ENCODE measurements around the gene CPVL. TPM values are rescaled to one million over a fixed set of nuclear protein-coding genes. Genes with fewer than 3 reads are reported as not detected.

CPVL gene
- total and polyA plus RNA-seq, 2 of the 4 experiments (the other 2 are of a cell fraction), result not detected

DNA sequence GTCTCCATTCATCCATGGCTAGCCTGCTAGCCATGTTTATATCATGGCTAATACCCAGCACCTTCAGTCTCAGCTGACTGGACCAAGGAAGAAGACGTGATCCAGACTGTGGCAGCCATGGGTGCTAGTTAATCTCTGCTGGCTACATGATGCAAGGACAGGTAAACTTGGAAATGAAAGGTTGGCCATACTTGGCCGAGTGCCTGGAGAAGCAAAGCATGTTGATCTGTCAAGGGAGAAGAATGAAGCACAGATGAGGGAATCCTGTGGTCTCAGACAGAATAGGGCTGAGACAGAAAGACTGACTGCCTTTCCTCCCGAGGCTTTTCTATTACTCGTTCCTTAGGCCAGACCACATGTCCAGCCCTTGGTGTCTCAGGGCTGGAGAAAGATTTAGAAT is 41.1 kb downstream of the CPVL start:
- Histone ChIP-seq H2AK5ac (ENCODE audit: low read depth, low read length) (no peak overlapping the region), H4K91ac (ENCODE audit: insufficient read depth, low read depth, low read length) (no peak overlapping the region), H2BK120ac (ENCODE audit: low read depth, low read length) (no peak overlapping the region), H3K4ac (ENCODE audit: low read depth, low read length) (no peak overlapping the region), H3K4me3 (ENCODE audit: insufficient read depth, low read depth, low read length) (no peak overlapping the region), H3K27me3 (ENCODE audit: control insufficient read depth, insufficient read depth, low read length) (peaks cover 7% of the 10 kb centered on the region), H2BK15ac (ENCODE audit: low read depth, low read length) (no peak overlapping the region), H3K23ac (ENCODE audit: low read depth, low read length) (no peak overlapping the region), H3K79me1 (ENCODE audit: low read depth in 1 of 2, low read length in 2 of 2) (no peaks in the 10 kb centered on the region), H3K9me3 (ENCODE audit: control insufficient read depth, insufficient read depth, low read length) (no peaks in the 10 kb centered on the region), H3K14ac (replicated peaks; ENCODE audit: low read depth, low read length) (no peak overlapping the region), H2BK5ac (ENCODE audit: low read depth, low read length, poor library complexity, severe bottlenecking) (no peak overlapping the region), H3K18ac (ENCODE audit: low read depth, low read length) (no peak overlapping the region), H4K8ac (ENCODE audit: low read depth in 2 of 2, low read length in 2 of 2) (no peak overlapping the region), H3K56ac (ENCODE audit: extremely low read depth, insufficient read depth, low read length) (no peak overlapping the region), H3K4me1 (ENCODE audit: control insufficient read depth, insufficient read depth, low read length) (no peaks in the 10 kb centered on the region), H3K36me3 (ENCODE audit: control insufficient read depth, insufficient read depth, low read length) (no peaks in the 10 kb centered on the region), H3K4me2 (ENCODE audit: low read depth, low read length) (no peak overlapping the region), H3K9ac (ENCODE audit: low read depth, low read length) (no peak overlapping the region), H4K20me1 (ENCODE audit: insufficient read depth, low read length) (no peaks in the 10 kb centered on the region), H2AK9ac (replicated peaks; ENCODE audit: low read depth, low read length, poor library complexity) (no peak overlapping the region), H3K9me1 (ENCODE audit: insufficient read depth, low read length) (no peaks in the 10 kb centered on the region), H3K27ac (ENCODE audit: insufficient read depth, low read length) (no peak overlapping the region), H4K5ac (ENCODE audit: low read depth, low read length) (no peak overlapping the region), H2BK20ac (ENCODE audit: low read depth, low read length) (no peak overlapping the region), H2AFZ (replicated peaks; ENCODE audit: low read length, poor library complexity) (no peak overlapping the region)
- DNase-seq (no peak), ATAC-seq (ENCODE audit: low read depth) (no peak)
- in situ Hi-C loops (cut with MboI; ENCODE audit: low sequenced_read_pairs) (loop anchor here (10.0 to 25.0 kb wide), 3 partner anchors 300 to 818 kb away; no protein-coding TSS in a partner anchor), intact Hi-C loops (cut with micrococcal nuclease) (loop anchor here (10.0 kb wide), 2 partner anchors 710 to 1910 kb away; no protein-coding TSS in a partner anchor), dilution Hi-C loops (cut with HindIII; ENCODE audit: low sequenced_read_pairs, unreplicated experiment) (no loop called here)
- no TSS peak for BruUV-seq (replicated peaks)
- ChIA-PET POLR2A (ENCODE audit: unreplicated experiment) (no interaction called here), CTCF (interaction anchor here (1.3 kb wide), 1 partner anchor 183 kb away, joined by 3 read pairs; no protein-coding TSS in a partner anchor)
- no peak for TF ChIP-seq BHLHE40 (IDR thresholded peaks at IDR 0.05; ENCODE audit: low read depth, low read length)
- TF ChIP-seq RCOR1 (IDR thresholded peaks at IDR 0.05; ENCODE audit: insufficient replicate concordance, low read length), result no peak
- no peak for TF ChIP-seq MAZ (IDR thresholded peaks at IDR 0.05; ENCODE audit: borderline replicate concordance, low read depth, low read length)
- TF ChIP-seq MXI1 (IDR thresholded peaks at IDR 0.05; ENCODE audit: borderline replicate concordance, low read depth, low read length), result no peak
- TF ChIP-seq, protein P1, sequence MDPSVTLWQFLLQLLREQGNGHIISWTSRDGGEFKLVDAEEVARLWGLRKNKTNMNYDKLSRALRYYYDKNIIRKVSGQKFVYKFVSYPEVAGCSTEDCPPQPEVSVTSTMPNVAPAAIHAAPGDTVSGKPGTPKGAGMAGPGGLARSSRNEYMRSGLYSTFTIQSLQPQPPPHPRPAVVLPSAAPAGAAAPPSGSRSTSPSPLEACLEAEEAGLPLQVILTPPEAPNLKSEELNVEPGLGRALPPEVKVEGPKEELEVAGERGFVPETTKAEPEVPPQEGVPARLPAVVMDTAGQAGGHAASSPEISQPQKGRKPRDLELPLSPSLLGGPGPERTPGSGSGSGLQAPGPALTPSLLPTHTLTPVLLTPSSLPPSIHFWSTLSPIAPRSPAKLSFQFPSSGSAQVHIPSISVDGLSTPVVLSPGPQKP (IDR thresholded peaks at IDR 0.05; ENCODE audit: borderline replicate concordance, low read depth, low read length), result no peak
- TF ChIP-seq CHD1 (IDR thresholded peaks at IDR 0.05; ENCODE audit: low read depth, low read length), result no peak
- no peak for TF ChIP-seq RAD21 (IDR thresholded peaks at IDR 0.05; ENCODE audit: low read length)
- TF ChIP-seq, protein P2, sequence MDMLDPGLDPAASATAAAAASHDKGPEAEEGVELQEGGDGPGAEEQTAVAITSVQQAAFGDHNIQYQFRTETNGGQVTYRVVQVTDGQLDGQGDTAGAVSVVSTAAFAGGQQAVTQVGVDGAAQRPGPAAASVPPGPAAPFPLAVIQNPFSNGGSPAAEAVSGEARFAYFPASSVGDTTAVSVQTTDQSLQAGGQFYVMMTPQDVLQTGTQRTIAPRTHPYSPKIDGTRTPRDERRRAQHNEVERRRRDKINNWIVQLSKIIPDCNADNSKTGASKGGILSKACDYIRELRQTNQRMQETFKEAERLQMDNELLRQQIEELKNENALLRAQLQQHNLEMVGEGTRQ (IDR thresholded peaks at IDR 0.05; ENCODE audit: low read depth, low read length), result no peak
- no peak for TF ChIP-seq POLR2A (IDR thresholded peaks at IDR 0.05; ENCODE audit: low read depth, low read length)
- TF ChIP-seq, protein P3, sequence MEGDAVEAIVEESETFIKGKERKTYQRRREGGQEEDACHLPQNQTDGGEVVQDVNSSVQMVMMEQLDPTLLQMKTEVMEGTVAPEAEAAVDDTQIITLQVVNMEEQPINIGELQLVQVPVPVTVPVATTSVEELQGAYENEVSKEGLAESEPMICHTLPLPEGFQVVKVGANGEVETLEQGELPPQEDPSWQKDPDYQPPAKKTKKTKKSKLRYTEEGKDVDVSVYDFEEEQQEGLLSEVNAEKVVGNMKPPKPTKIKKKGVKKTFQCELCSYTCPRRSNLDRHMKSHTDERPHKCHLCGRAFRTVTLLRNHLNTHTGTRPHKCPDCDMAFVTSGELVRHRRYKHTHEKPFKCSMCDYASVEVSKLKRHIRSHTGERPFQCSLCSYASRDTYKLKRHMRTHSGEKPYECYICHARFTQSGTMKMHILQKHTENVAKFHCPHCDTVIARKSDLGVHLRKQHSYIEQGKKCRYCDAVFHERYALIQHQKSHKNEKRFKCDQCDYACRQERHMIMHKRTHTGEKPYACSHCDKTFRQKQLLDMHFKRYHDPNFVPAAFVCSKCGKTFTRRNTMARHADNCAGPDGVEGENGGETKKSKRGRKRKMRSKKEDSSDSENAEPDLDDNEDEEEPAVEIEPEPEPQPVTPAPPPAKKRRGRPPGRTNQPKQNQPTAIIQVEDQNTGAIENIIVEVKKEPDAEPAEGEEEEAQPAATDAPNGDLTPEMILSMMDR (conservative IDR thresholded peaks at IDR 0.05; ENCODE audit: low read depth, low read length), result no peak
- no peak for TF ChIP-seq SMC3 (IDR thresholded peaks at IDR 0.05; ENCODE audit: low read depth, low read length)
- TF ChIP-seq FOS (IDR thresholded peaks at IDR 0.05; ENCODE audit: low read depth, low read length), result no peak
- TF ChIP-seq CEBPB (IDR thresholded peaks at IDR 0.05; ENCODE audit: low read depth, low read length), result no peak
- TF ChIP-seq MAFK (IDR thresholded peaks at IDR 0.05; ENCODE audit: low read depth, low read length), result no peak
- TF ChIP-seq RFX5 (IDR thresholded peaks at IDR 0.05; ENCODE audit: low read depth, low read length), result no peak
- no peak for TF ChIP-seq NFE2L2 (IDR thresholded peaks at IDR 0.05; ENCODE audit: low read depth, low read length)
- WGBS, 2 experiments (ENCODE audit: extremely low coverage in 2 of 2, insufficient read length in 1 of 2), result no CpG with 5 or more reads among the region's 4 CpGs

All from IMR-90 (cell line).